WTC11 (cell line): Measurements from ENCODE around the gene ARHGAP25. TPM values are rescaled to one million over a fixed set of nuclear protein-coding genes. Genes with fewer than 3 reads are reported as not detected.

Source experiments
- ATAC-seq: fragments of 200-7000 bp; cut with Tn5 transposase; 2 replicates; pipeline ENCODE4 v1.10.0; 2021; ENCODE audit warnings: mild to moderate bottlenecking, moderate library complexity
- CTCF ChIA-PET: fragments of 300-600 bp; sonication (Branson Sonifier 250); formaldehyde crosslinking; loops from one replicate; lab custom pipeline; 2021; ENCODE audit warnings: antibody characterized with exemption; lab: Charles Lee
- POLR2A ChIA-PET: fragments of 350-600 bp; sonication (Branson Sonifier 250); formaldehyde crosslinking; loops from one replicate; lab custom pipeline; 2021; ENCODE audit warnings: antibody characterized with exemption; lab: Charles Lee
- DNase-seq: peaks from one replicate; pipeline ENCODE4 v3.0.0; 2021; ENCODE audit warnings: low spot score
- H3K27ac Mint-ChIP-seq: 2 replicates; pipeline ENCODE4 v1.8.0; 2021; ENCODE audit warnings: mixed read lengths
- H3K27me3 Mint-ChIP-seq: 2 replicates; pipeline ENCODE4 v1.8.0; 2021; ENCODE audit warnings: low read depth, mild to moderate bottlenecking, moderate library complexity, mixed read lengths
- H3K36me3 Mint-ChIP-seq: 2 replicates; pipeline ENCODE4 v1.8.0; 2021; ENCODE audit warnings: mixed read lengths
- H3K4me1 Mint-ChIP-seq: 2 replicates; pipeline ENCODE4 v1.8.0; 2022; ENCODE audit warnings: mixed read lengths
- H3K4me3 Mint-ChIP-seq: 2 replicates; pipeline ENCODE4 v1.8.0; 2021; ENCODE audit warnings: mild to moderate bottlenecking, moderate library complexity, mixed read lengths
- H3K9me3 Mint-ChIP-seq: 2 replicates; pipeline ENCODE4 v1.8.0; 2021; ENCODE audit warnings: mixed read lengths
- AFF4 ChIP-seq: sonication (generic); formaldehyde crosslinking; IDR thresholded peaks from 2 replicates; pipeline ENCODE4 v1.8.1; 2023; ENCODE audit warnings: mild to moderate bottlenecking, missing genetic modification reagents, borderline replicate concordance
- CBFB ChIP-seq: sonication (generic); formaldehyde crosslinking; IDR thresholded peaks from 2 replicates; pipeline ENCODE4 v1.8.1; 2022; ENCODE audit warnings: mild to moderate bottlenecking, low read depth, missing genetic modification reagents
- ESRRA ChIP-seq: sonication (generic); formaldehyde crosslinking; IDR thresholded peaks from 2 replicates; pipeline ENCODE4 v1.8.1; 2022; ENCODE audit warnings: mild to moderate bottlenecking, missing genetic modification reagents, borderline replicate concordance
- HMGA2 ChIP-seq: fragments of 250-450 bp; sonication (Bioruptor Pico); IDR thresholded peaks from 2 replicates; pipeline ENCODE4 v1.4.0; 2021; ENCODE audit warnings: mild to moderate bottlenecking, moderate library complexity
- MXD4 ChIP-seq: fragments of 250-450 bp; sonication (Bioruptor Pico); IDR thresholded peaks from 2 replicates; pipeline ENCODE4 v1.8.0; 2021; ENCODE audit warnings: mild to moderate bottlenecking, moderate library complexity, borderline replicate concordance
- SP1 ChIP-seq: sonication (generic); formaldehyde crosslinking; conservative IDR thresholded peaks from 2 replicates; pipeline ENCODE4 v1.8.1; 2022; ENCODE audit warnings: missing genetic modification reagents
- TP53 ChIP-seq: sonication (generic); formaldehyde crosslinking; IDR thresholded peaks from 2 replicates; pipeline ENCODE4 v1.8.1; 2023; ENCODE audit warnings: mild to moderate bottlenecking, missing genetic modification reagents
- ZNF423 ChIP-seq: fragments of 250-450 bp; sonication (Bioruptor Pico); IDR thresholded peaks from 2 replicates; pipeline ENCODE4 v2.1.2; 2022; ENCODE audit warnings: mild to moderate bottlenecking, moderate library complexity
- ZNF512 ChIP-seq: sonication (generic); formaldehyde crosslinking; IDR thresholded peaks from 2 replicates; pipeline ENCODE4 v1.8.1; 2022; ENCODE audit warnings: missing genetic modification reagents, borderline replicate concordance
- total RNA-seq: library from RNA; stranded (reverse); gene quantifications from 3 replicates; pipeline ENCODE4 v1.2.3, GENCODE V29; 2021
- TF ChIP-seq, protein P1 (sequence below): sonication (generic); formaldehyde crosslinking; conservative IDR thresholded peaks from 2 replicates; pipeline ENCODE4 v1.8.1; 2023; ENCODE audit warnings: mild to moderate bottlenecking, low read depth, missing genetic modification reagents, moderate library complexity
- TF ChIP-seq, protein P2 (sequence below): sonication (generic); formaldehyde crosslinking; IDR thresholded peaks from 2 replicates; pipeline ENCODE4 v1.8.0; 2022; ENCODE audit warnings: mild to moderate bottlenecking, missing genetic modification reagents
- TF ChIP-seq, protein P3 (sequence below): fragments of 250-450 bp; sonication (Bioruptor Pico); IDR thresholded peaks from 2 replicates; pipeline ENCODE4 v2.1.2; 2022; ENCODE audit warnings: mild to moderate bottlenecking, moderate library complexity

ARHGAP25 gene
- total RNA-seq, 1 experiment from 2014 or later: 2.9 TPM

DNA sequence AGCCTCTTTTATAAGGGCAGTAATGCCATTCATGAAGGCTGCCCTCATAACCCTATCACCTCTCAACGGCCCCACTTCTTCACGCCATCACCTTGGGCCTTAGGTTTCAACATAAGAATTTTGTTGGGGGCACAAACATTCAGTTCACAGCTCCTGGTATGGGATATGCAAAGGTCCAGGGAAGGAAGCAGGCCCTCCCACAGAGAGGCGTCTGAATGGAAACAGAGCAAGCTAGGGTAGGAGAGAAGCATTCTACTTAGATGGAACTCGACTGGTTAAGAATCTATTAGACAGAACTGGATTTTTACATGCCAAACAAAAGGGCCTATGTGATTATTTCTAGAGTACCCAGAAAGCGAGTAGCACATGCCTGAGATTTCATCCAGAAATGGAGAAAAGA lies 48.4 kb upstream of the ARHGAP25 start (continued):
- TF ChIP-seq, protein P1, sequence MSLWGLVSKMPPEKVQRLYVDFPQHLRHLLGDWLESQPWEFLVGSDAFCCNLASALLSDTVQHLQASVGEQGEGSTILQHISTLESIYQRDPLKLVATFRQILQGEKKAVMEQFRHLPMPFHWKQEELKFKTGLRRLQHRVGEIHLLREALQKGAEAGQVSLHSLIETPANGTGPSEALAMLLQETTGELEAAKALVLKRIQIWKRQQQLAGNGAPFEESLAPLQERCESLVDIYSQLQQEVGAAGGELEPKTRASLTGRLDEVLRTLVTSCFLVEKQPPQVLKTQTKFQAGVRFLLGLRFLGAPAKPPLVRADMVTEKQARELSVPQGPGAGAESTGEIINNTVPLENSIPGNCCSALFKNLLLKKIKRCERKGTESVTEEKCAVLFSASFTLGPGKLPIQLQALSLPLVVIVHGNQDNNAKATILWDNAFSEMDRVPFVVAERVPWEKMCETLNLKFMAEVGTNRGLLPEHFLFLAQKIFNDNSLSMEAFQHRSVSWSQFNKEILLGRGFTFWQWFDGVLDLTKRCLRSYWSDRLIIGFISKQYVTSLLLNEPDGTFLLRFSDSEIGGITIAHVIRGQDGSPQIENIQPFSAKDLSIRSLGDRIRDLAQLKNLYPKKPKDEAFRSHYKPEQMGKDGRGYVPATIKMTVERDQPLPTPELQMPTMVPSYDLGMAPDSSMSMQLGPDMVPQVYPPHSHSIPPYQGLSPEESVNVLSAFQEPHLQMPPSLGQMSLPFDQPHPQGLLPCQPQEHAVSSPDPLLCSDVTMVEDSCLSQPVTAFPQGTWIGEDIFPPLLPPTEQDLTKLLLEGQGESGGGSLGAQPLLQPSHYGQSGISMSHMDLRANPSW (CRISPR knock-in tag): no peak

- ChIA-PET POLR2A (no interaction called here), CTCF (no interaction called here)
- ATAC-seq: no peak
- Mint-ChIP-seq H3K4me1 (peaks cover 40% of the 10 kb centered on the region), H3K36me3 (peaks cover 20% of the 10 kb centered on the region), H3K27ac (no peak overlapping the region), H3K9me3 (peaks cover 18% of the 10 kb centered on the region), H3K4me3 (no peak overlapping the region), H3K27me3 (no peaks in the 10 kb centered on the region)
- DNase-seq: no peak
- no peak for TF ChIP-seq ZNF423 (CRISPR knock-in tag)
- TF ChIP-seq, protein P2, sequence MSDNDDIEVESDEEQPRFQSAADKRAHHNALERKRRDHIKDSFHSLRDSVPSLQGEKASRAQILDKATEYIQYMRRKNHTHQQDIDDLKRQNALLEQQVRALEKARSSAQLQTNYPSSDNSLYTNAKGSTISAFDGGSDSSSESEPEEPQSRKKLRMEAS (CRISPR knock-in tag): no peak
- TF ChIP-seq ZNF512: no peak
- no peak for TF ChIP-seq ESRRA (CRISPR knock-in tag)
- TF ChIP-seq, protein P3, sequence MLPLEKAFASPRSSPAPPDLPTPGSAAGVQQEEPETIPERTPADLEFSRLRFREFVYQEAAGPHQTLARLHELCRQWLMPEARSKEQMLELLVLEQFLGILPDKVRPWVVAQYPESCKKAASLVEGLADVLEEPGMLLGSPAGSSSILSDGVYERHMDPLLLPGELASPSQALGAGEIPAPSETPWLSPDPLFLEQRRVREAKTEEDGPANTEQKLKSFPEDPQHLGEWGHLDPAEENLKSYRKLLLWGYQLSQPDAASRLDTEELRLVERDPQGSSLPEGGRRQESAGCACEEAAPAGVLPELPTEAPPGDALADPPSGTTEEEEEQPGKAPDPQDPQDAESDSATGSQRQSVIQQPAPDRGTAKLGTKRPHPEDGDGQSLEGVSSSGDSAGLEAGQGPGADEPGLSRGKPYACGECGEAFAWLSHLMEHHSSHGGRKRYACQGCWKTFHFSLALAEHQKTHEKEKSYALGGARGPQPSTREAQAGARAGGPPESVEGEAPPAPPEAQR (CRISPR knock-in tag): no peak
- no peak for TF ChIP-seq TP53 (CRISPR knock-in tag)
- TF ChIP-seq MXD4 (CRISPR knock-in tag): no peak
- TF ChIP-seq CBFB: no peak
- no peak for TF ChIP-seq HMGA2 (CRISPR knock-in tag)
- no peak for TF ChIP-seq AFF4
- TF ChIP-seq SP1 (CRISPR knock-in tag): no peak
Observed at GRCh38 chr2:68687018-68687417, 47.6 kb upstream of the ARHGAP25 start.
